HG03064 (cell line): Measurements from ENCODE around the gene DMRT2.

Source experiments
- ATAC-seq: cut with Tn5 transposase; IDR thresholded peaks from one replicate; pipeline ENCODE4 v1.9.1; 2021; ENCODE audit warnings: low read depth; ENCODE audit not compliant: unreplicated experiment

The DMRT2 gene

DNA sequence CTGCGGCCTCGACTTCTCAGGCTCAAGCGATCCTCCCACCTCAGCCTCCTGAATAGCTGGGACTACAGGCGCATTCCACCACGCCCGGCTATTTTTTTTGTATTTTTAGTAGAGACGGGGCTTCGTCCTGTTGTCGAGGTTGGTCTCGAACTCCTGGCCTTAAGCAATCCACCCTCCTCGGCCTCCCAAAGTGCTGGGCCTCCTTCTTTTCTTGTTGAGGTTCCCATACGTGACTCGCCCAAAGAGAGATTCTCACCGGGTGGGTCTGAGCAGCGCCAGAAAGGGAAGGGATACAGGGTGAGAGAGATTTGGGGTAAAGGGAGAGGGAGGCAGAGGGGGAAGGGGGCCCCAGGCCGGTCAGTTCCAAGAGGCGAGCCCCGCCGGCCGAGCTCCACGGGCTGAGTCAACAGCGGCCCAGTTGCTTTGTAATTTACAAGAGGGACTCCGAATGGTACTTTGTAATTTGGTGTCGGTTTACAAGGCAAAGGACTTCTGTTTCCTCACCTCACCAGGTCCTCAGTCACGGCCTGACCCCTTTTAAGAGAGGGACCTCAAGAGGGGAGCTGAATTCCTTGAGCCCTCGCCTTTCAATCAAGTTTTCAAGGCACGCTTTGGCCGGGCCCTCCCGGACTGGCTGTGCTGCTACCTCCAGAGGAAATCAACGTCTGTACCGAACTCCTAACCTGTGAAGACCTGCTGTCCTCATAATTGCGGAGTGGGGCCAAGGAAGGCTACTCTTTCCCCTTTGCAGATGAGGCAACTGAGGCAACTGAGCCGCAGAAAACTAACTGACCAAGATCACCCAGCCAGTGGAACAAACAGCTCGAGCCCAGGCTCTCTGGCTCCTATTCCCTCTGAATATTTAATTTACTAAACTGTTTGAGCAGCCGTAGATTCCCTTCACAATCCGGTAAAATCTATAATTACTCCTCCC lies 3.3 kb upstream of the DMRT2 start:
- ATAC-seq: no peak

DNA sequence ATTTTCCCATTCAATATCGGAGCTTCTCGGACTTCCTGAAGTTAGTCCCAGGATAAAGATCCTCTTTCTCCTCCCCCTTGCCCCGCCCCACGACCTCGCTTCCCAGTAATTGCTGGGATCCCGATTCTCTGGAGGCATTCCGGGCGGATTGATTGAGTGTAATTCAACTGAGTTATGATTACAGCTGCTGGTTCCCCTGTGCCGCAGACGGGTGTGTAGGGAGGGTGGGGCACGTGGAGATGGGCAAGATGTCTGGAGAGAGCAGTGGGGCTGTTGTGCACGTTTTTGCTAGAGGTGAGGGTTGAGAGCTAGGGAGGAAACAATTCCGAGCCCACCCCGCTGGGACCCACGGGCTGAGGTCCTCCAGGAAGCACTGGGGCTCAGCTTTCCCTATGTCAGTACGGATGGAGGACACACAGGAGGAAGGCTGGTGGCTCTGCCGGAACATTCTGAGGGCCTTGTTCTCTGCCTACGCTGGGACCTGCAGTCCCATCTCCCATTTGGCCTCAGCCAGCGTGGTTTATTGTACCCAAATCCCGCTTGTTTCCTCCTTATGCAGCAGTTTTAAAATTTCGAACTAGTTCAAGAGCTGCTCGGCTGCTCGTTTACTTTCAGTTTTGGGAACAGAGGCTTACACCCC lies 2.4 kb upstream of the DMRT2 start:
- no peak for ATAC-seq

DNA sequence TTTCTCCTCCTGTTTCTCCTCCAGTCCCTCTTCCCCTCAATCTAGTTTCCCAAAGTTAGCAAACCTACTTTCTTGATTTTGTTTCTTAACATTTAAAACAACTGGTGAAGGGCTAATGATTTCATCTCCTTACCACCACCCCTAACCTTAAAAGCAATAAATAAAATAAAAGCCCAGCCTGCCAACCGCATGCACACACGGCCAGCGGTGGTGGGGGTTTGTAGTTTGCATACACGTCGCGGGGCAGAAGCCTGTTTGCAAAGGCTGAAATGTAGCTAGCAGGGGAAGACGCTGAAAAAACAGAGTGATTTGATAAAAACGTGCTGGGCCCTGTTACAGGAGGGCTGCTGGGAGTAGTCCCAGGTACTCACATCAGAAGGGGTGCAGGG lies 1.9 kb upstream of the DMRT2 start:
- no peak for ATAC-seq

DNA sequence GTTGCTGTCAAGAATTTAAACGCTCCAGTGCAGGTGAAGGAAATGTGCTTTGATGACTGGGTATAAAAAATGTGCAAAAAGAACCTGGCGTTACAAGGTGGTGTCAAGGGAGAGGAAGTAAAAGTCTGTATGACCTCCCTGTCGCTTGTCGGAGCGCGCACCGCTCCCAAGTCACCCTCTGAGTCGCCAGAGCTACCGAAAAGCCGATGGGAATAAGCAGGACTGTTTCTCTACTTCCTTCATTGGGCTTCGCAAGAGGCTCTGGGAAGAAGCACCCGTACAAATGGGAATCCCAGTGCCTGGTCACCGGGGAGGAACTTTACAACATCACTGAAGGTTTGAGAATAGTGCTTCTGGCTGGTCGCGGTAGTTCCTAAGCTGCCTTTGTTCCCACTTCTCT lies 1.3 kb upstream of the DMRT2 start:
- ATAC-seq: no peak

DNA sequence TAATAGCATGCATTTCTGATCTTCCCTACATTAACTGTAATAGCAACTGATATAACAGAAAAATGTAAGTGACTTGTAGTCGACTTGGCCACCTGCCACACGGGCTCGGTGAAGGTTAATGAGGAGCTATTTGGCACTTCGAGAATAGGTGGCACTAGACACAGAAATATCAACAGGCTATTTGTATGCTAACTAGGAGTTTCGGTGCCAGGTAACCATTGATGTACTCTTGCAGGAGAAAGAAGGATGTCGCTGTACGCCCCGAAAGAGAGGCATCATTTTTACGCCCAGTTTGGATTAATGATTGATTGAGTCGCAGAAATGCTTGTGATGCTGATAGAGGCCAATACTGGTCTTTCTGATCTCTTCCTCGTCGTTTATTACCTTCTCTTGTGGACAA lies 516 bp upstream of the DMRT2 start:
- no peak for ATAC-seq

DNA sequence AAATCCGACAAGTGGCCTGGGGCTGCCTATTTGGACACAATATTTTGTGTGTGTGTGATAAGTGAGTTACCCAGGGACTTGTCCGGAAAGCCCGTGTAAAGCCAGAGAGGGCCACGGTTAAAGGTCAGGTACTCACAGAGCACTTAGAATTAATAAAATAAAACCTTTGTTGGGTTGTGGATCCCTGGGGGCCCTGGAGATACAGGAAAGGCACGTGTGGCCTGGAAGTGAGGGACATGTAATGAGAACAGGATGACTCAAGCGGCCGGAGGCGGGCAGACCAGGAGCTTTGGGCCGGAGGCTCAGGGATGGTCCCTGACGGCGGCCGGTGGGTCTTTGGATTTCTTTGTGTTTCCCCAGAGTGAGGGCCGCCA lies 1.0 kb downstream of the DMRT2 start:
- no peak for ATAC-seq

DNA sequence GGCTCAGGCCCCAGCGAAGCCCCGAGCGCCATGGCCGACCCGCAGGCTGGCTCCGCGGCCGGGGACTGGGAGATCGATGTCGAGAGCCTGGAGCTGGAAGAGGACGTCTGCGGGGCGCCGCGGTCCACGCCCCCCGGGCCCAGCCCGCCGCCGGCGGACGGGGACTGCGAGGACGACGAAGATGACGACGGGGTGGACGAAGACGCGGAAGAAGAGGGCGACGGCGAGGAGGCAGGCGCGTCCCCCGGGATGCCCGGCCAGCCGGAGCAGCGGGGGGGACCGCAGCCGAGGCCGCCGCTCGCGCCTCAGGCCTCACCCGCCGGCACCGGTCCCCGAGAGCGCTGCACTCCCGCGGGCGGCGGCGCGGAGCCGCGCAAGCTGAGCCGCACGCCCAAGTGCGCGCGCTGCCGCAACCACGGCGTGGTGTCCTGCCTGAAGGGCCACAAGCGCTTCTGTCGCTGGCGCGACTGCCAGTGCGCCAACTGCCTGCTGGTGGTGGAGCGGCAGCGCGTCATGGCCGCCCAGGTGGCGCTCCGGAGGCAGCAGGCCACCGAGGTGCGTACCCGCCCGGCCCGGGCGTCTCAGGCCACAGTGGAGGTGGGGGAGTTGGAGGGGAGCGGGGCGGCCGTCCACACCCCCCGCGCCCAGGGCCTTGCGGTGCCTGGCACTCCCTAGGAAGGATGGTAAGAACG lies 1.6 kb downstream of the DMRT2 start:
- no peak for ATAC-seq

DNA sequence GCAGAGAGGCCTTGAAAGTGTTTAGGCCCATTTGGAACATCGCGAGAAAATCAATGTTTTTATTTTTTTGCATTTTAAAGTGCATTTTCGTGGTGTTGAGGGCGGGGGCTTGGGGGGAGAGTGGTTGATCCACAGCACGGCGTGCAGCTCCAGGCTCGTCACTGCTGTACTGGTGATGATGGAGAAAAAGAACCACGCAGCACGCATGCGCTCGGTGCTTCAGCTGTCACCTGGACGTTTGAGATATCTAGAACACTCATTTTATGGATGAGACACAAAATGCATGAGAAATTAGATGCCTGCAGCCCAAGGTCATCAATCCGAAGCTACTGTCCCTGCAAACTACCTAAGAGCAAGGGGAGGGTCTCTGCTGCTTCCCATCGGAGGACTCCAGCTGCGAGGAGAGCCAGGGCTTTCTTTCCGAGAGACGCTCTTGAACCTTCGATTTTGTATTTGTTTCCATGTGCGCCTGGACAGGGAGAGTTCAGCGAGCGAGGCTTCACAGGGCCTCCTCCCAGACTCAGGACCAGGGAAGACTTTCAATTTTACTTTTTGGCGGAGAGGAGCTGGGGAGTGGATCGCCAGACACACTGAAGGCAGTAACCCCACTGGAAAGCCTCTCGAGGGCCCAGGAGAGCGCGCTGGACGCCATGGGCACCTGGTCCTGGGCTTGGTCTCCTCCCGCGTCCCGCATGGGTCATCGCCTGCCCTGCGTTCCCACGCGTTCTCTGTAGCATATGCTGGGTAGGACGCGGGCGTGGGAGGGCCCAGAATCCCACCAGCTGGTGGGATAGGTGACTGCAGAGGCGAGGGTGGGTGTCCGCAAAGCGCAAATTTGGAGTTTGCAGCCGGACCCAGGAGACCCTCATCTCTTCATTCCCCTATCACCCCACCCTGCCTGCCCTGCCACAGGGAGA lies 2.5 kb downstream of the DMRT2 start:
- ATAC-seq: no peak

DNA sequence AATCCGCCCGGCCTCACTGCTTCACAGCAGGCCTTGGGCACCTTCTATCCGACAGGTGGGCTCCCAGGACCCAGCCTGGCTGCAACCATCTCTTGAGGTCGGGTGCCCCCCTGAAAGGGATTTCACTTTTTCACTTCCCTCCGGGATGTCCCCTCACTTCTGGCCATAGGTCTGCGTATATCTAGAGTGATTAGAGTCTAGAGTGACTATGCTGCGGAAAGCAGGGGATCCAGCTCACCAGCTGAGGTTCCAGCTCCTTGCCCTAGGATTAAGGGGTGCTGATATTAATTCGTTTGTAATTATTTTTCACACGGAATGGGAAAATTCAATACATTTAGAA lies 3.1 kb downstream of the DMRT2 start:
- ATAC-seq: no peak

DNA sequence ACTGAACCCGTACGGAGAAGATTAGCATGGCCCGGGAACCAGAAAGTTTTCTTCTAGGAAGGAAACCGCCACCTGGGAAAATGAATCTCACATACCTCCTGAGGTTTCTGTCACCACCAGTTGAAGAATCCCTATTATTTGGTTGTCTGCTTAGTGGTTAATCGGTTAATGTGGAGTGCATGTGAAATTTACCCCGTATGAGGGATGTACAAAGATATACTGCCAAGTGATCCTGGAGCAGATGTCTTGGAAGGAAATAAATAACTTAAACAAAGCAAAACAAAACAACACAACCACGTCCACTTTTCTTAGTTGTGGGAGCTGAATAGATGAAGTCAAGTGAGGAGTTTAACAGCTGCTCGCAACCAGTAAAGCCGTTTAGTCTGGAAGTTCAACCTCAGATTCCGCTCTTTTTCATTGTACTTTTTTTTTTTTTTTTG lies 3.8 kb downstream of the DMRT2 start:
- ATAC-seq: no peak

DNA sequence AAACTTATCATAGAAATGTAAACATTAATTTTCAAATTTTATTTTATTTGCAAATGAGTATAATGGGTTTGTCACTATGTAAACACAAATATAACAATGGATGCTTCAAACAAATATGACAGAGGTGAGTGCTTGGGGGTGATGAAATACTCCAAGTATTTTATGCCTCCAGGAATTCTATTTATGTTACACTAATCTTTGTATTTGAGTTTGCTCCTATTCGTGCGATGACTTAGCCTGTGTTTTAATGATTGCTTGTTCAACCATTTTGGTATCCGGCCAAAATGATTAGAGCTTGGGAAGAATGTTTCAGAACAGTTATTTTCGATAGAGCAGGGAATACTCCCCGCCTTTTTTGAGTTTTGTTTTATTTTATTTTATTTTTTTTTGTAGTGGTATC lies 5.0 kb downstream of the DMRT2 start:
- no peak for ATAC-seq

DNA sequence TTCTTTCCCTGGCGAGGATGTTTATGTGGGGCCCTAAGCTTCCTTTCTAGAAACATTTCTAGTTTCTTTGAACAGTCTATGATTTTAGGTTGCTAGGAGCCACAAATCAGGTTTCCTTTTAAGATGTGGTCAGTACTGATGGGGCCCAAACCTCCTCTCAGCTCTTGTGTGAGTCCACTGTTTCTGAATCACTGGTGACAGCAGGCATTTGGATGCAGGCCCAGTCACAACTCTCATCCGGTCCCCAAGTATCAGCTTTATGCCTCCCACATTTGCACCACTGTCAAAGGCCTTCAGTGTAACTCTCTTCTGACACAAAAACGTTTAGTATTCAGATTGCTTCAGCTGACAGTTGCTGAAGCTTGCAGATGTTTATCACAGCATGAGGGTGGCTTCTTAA lies 7.8 kb downstream of the DMRT2 start:
- no peak for ATAC-seq

DNA sequence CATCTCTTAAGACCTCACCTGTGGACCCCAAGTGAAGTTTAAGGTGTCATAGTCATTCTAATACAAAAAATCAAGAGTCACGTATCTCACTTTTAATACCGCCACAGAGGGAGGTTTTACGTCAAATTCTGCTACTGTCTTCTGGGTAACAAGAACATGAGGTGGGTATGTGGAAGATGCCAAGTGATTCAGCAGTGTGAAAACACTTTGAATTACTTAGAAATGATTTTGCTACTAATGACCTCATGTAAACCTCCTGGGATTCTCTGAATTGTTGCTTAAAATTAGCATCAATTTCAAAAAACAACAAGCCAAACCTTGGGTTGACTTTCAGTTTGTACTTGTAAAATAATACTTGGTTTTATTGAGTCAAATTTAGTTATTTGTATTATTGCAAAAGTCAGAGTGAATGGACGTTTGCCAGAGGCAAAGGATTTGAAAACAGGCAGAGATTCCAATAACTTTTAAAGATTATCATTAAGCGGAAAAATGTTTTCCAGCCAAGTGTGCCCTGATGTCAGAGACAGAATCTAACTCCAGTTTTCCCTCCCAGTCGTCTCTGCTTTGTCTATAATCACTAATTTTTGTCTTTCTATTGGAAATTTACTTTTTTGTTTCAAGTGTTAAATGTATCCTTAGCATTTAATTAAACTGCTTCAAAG lies 8.8 kb downstream of the DMRT2 start:
- no peak for ATAC-seq

DNA sequence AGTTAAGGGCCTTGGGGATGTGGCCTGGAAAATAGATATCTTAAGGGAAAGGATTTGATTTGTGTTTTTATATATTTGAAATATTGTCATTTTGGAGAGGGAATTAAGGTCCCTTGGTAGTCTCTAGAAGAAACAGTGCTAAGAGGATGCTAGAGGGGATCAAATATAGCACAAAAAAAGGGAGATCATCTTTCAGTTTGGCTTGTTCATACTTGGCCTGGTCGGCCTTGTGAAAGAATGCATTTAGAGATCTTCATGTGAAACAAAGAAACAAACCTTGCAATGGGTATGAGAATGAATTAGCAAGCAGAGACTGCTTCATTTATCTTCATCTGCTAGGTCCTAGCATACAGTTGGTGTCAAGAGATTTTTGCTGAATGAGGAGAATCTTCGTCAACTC lies 15.0 kb downstream of the DMRT2 start:
- no peak for ATAC-seq

DNA sequence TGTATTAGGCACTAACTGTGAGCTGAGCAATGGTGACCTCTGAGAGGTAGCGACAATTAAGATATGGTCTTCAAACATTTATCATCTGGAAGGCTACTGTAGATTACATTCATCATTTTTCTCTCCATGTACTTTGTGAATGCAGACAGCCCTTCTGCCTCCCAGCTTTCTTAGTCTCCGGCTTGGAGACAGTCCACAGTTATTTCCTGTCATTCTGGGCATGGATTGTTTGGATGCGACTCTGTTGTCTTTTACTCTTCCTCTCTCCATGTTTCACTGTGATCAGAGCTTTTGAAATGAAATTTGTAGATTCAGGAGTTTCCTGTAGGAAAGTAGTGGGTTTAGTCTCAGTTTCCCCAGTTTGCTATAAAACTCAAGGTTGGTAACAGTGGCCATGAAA lies 20.5 kb downstream of the DMRT2 start:
- no peak for ATAC-seq

DNA sequence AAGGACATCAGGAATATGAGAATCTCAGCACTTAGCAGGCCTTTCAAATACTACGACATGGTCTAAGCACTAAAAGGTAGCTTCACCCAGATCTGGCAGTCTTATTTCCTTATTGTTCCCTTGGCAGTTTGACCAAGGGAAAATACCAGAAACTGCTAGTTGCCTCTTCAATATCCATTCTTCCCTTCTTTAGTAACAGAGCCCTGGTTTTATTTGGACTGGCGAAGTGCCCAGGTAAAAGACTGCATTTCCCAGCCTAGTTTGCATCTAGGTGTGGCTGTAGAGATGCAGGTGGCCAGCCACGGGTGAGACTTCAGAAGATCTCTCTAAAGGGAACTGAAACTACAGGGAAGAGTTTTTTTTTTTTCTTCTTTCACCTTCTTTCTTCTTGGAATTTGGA lies 21.6 kb downstream of the DMRT2 start:
- no peak for ATAC-seq

DNA sequence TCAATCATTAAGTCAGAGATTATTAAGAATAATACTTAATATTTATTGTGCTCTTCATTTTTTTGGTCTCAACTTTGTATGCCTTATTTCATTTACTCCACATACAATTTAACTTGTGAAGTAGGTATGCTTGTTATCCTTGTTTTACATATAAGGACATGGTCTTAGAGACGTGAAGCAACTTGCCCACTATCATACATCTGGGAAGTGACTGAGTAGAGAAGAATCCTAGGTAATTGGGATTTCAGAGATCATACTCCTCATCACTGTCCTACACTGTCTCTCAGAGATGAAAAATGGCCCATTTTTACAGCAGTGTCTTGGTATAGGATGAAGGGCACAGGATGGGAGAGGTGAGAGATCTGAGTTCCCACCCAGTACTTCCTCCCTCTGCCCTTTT lies 23.3 kb downstream of the DMRT2 start:
- ATAC-seq: no peak

DNA sequence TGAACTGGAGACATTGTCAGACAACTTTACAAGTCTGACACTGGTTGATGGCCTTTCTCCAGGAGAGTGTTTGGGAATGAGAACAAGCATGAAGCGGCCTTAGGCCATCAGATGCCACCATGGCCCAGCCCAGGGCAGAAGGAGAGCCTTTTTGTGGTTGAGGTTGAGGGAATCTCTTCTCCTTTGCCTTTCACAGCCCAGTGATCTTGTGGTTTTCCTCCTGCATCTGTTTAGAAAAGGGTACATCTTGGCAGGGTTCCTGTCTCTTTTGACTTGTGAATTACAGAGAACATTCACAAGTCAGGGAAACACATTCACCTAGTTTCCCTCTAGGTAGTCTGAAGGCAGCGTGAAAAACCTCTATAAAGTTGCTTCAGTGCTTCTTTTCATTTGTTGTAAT lies 27.5 kb downstream of the DMRT2 start:
- ATAC-seq: no peak

DNA sequence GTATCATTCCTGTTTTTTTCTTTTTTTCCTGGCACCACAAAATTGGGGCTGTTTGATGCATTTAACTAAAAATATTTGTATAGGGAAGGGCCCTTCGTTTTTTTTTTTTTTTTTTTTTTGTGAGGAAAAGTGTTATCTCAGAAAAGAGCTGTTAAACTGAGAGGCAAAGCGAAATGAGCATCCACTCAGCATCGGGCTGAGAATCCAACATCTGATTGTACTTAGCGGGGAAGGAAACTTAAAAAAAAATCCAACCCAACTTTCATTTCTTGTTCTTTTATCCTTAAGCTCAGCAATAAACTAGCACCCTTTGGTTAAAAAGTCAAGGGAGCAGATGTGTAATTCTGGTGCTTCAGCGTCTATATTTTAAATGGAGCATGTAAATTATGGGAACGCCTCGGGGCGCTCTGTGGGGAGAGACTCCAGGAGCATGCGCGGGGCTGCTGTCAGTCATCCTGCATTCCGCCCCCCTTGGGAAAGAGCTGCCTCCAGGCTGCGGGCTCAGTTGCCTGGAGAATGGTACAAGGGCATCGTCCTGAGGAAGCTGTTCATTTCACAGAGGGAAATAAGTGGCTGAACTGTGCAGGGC lies 33.3 kb downstream of the DMRT2 start:
- ATAC-seq: no peak

DNA sequence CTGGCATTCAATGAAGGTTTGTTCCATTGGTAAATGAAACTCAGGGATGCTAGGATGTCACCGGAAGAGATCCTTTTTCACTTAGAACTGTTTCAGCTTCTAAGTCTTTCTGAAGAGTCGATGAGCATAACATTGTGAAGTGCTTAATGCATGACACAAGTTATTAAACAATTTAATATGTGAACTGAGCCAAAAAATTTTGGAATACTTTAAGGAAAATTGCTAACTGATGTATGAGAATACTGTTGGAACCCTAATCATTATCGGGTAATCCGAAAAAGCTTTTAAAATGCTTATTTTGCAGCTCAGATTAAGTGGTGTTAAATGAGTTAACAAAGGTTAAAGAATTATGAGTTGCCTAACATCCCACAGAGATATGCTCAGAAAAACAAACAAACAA lies 34.9 kb downstream of the DMRT2 start:
- ATAC-seq: no peak
